ENCODE results near the gene LRP6.

GRCh38 chr12:12123036-12123604, 143.7 kb downstream of the LRP6 start:
- TF ChIP-seq EZH2phosphoT487 (IDR thresholded peaks at IDR 0.05; ENCODE audit: borderline replicate concordance, low read depth, low read length) = no peak
- no peak for TF ChIP-seq CTCF (conservative IDR thresholded peaks at IDR 0.05; ENCODE audit: low read length)
